GM23338 (cell line): ENCODE measurements around the gene TRIM15.

Experiments used
- CREB1 ChIP-seq: fragments of 250-450 bp; sonication (Bioruptor Pico); IDR thresholded peaks from 2 replicates; pipeline ENCODE4 v1.5.0; 2020; ENCODE audit warnings: low read depth, mild to moderate bottlenecking, moderate library complexity
- EZH2 ChIP-seq: fragments of 200-600 bp; sonication (generic); IDR thresholded peaks from one replicate; pipeline ENCODE4 v1.8.0; 2017; ENCODE audit warnings: antibody characterized with exemption, mild to moderate bottlenecking, low read depth; ENCODE audit not compliant: unreplicated experiment
- EZH2phosphoT487 ChIP-seq: fragments of 200-600 bp; sonication (generic); IDR thresholded peaks from one replicate; pipeline ENCODE4 v1.8.1; 2018; ENCODE audit warnings: antibody characterized with exemption; ENCODE audit not compliant: unreplicated experiment
- POLR2AphosphoS5 ChIP-seq: IDR thresholded peaks from 2 replicates; pipeline ENCODE4 v1.6.1; 2016; ENCODE audit warnings: antibody characterized with exemption, low read depth
- ZNF331 ChIP-seq: fragments of 250-450 bp; sonication (Bioruptor Pico); IDR thresholded peaks from 2 replicates; pipeline ENCODE4 v1.5.0; 2020; ENCODE audit warnings: low read depth, mild to moderate bottlenecking, moderate library complexity
- TF ChIP-seq, protein P1 (sequence below): IDR thresholded peaks from one replicate; pipeline ENCODE4 v1.6.1; 2018; ENCODE audit warnings: antibody characterized with exemption; ENCODE audit not compliant: unreplicated experiment
- TF ChIP-seq, protein P2 (sequence below), 2 experiments: fragments of 200-600 bp in 1 of 2; sonication (generic) in 1 of 2; conservative IDR thresholded peaks; 2 replicates each; pipeline versions ENCODE4 v1.5.1 to v1.6.1; 2016 to 2017; ENCODE audit warnings: antibody characterized with exemption in 2 of 2, low read depth in 2 of 2, mild to moderate bottlenecking in 2 of 2, moderate library complexity in 1 of 2
- TF ChIP-seq, protein P3 (sequence below): fragments of 250-450 bp; sonication (Bioruptor Pico); IDR thresholded peaks from 2 replicates; pipeline ENCODE4 v1.5.0; 2020; ENCODE audit warnings: mild to moderate bottlenecking, moderate library complexity

DNA sequence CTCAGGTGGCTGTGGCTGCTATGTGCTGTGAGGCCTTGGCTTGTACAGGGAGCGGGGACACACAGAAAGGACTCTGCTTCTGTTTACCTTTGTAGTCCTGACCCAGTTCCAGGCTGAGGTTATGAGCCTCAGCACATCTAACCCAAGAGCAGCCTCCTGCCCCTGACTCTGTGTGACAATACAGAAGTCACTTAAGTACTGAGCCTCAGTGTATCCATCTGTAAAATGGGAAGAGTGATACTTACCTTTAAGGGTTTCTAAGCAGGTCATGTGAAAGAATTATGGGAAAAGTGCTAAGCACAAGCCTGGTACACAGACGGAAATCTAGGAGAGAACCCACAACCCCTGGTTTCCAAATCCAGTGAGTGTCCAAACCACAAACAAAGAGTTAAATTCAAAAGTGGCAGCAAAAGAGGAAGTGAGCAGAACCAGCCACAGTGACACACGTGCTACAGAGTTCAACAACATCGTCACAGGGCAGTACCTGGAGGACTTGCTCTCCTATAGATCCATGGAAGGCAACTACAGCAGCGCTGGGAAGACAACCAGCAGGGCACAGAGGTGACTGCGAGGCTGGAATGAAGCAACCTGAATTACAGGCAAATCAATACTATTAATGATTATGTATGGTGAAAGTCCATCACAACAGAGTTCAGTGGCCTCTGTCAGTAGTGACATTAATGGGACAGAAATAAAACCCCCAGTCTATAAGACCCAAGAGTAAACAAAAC lies 37.4 kb downstream of the TRIM15 start:
- TF ChIP-seq, protein P1, sequence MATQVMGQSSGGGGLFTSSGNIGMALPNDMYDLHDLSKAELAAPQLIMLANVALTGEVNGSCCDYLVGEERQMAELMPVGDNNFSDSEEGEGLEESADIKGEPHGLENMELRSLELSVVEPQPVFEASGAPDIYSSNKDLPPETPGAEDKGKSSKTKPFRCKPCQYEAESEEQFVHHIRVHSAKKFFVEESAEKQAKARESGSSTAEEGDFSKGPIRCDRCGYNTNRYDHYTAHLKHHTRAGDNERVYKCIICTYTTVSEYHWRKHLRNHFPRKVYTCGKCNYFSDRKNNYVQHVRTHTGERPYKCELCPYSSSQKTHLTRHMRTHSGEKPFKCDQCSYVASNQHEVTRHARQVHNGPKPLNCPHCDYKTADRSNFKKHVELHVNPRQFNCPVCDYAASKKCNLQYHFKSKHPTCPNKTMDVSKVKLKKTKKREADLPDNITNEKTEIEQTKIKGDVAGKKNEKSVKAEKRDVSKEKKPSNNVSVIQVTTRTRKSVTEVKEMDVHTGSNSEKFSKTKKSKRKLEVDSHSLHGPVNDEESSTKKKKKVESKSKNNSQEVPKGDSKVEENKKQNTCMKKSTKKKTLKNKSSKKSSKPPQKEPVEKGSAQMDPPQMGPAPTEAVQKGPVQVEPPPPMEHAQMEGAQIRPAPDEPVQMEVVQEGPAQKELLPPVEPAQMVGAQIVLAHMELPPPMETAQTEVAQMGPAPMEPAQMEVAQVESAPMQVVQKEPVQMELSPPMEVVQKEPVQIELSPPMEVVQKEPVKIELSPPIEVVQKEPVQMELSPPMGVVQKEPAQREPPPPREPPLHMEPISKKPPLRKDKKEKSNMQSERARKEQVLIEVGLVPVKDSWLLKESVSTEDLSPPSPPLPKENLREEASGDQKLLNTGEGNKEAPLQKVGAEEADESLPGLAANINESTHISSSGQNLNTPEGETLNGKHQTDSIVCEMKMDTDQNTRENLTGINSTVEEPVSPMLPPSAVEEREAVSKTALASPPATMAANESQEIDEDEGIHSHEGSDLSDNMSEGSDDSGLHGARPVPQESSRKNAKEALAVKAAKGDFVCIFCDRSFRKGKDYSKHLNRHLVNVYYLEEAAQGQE: no peak
- TF ChIP-seq POLR2AphosphoS5 (no peak), ZNF331 (CRISPR knock-in tag) (no peak), EZH2 (no peak), EZH2phosphoT487 (no peak), CREB1 (no peak)
- TF ChIP-seq, protein P2, sequence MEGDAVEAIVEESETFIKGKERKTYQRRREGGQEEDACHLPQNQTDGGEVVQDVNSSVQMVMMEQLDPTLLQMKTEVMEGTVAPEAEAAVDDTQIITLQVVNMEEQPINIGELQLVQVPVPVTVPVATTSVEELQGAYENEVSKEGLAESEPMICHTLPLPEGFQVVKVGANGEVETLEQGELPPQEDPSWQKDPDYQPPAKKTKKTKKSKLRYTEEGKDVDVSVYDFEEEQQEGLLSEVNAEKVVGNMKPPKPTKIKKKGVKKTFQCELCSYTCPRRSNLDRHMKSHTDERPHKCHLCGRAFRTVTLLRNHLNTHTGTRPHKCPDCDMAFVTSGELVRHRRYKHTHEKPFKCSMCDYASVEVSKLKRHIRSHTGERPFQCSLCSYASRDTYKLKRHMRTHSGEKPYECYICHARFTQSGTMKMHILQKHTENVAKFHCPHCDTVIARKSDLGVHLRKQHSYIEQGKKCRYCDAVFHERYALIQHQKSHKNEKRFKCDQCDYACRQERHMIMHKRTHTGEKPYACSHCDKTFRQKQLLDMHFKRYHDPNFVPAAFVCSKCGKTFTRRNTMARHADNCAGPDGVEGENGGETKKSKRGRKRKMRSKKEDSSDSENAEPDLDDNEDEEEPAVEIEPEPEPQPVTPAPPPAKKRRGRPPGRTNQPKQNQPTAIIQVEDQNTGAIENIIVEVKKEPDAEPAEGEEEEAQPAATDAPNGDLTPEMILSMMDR (conservative IDR thresholded peaks at IDR 0.05; ENCODE audit: low read depth in 2 of 2): no peak
- TF ChIP-seq, protein P3, sequence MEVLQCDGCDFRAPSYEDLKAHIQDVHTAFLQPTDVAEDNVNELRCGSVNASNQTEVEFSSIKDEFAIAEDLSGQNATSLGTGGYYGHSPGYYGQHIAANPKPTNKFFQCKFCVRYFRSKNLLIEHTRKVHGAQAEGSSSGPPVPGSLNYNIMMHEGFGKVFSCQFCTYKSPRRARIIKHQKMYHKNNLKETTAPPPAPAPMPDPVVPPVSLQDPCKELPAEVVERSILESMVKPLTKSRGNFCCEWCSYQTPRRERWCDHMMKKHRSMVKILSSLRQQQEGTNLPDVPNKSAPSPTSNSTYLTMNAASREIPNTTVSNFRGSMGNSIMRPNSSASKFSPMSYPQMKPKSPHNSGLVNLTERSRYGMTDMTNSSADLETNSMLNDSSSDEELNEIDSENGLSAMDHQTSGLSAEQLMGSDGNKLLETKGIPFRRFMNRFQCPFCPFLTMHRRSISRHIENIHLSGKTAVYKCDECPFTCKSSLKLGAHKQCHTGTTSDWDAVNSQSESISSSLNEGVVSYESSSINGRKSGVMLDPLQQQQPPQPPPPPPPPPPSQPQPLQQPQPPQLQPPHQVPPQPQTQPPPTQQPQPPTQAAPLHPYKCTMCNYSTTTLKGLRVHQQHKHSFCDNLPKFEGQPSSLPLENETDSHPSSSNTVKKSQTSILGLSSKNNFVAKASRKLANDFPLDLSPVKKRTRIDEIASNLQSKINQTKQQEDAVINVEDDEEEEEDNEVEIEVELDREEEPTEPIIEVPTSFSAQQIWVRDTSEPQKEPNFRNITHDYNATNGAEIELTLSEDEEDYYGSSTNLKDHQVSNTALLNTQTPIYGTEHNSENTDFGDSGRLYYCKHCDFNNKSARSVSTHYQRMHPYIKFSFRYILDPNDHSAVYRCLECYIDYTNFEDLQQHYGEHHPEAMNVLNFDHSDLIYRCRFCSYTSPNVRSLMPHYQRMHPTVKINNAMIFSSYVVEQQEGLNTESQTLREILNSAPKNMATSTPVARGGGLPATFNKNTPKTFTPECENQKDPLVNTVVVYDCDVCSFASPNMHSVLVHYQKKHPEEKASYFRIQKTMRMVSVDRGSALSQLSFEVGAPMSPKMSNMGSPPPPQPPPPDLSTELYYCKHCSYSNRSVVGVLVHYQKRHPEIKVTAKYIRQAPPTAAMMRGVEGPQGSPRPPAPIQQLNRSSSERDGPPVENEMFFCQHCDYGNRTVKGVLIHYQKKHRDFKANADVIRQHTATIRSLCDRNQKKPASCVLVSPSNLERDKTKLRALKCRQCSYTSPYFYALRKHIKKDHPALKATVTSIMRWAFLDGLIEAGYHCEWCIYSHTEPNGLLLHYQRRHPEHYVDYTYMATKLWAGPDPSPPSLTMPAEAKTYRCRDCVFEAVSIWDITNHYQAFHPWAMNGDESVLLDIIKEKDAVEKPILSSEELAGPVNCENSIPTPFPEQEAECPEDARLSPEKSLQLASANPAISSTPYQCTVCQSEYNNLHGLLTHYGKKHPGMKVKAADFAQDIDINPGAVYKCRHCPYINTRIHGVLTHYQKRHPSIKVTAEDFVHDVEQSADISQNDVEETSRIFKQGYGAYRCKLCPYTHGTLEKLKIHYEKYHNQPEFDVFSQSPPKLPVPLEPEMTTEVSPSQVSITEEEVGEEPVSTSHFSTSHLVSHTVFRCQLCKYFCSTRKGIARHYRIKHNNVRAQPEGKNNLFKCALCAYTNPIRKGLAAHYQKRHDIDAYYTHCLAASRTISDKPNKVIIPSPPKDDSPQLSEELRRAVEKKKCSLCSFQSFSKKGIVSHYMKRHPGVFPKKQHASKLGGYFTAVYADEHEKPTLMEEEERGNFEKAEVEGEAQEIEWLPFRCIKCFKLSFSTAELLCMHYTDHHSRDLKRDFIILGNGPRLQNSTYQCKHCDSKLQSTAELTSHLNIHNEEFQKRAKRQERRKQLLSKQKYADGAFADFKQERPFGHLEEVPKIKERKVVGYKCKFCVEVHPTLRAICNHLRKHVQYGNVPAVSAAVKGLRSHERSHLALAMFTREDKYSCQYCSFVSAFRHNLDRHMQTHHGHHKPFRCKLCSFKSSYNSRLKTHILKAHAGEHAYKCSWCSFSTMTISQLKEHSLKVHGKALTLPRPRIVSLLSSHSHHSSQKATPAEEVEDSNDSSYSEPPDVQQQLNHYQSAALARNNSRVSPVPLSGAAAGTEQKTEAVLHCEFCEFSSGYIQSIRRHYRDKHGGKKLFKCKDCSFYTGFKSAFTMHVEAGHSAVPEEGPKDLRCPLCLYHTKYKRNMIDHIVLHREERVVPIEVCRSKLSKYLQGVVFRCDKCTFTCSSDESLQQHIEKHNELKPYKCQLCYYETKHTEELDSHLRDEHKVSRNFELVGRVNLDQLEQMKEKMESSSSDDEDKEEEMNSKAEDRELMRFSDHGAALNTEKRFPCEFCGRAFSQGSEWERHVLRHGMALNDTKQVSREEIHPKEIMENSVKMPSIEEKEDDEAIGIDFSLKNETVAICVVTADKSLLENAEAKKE (CRISPR knock-in tag): no peak
